Stimulated activated effector memory CD8-positive, alpha-beta T cell treated with anti-CD3 and anti-CD28 coated beads, Interleukin-12 subunit alpha, Interleukin-12 subunit beta, amount 100 ng/mL, for 72 hours (primary cell): ENCODE measurements around the gene STRA6.

ENCODE experiments used
- ATAC-seq: fragments of 150-1000 bp; cut with Tn5 transposase; 2 replicates; pipeline ENCODE4 v1.10.0; 2021
- DNase-seq, 2 donors: peaks; one replicate each; pipeline ENCODE4 v3.0.0; 2021 to 2022; ENCODE audit warnings: low spot score in 2 of 2
- H3K27ac Mint-ChIP-seq: one replicate; pipeline ENCODE4 v1.8.0; 2022; ENCODE audit warnings: mild to moderate bottlenecking, mixed read lengths
- H3K36me3 Mint-ChIP-seq: one replicate; pipeline ENCODE4 v1.8.0; 2022; ENCODE audit warnings: mild to moderate bottlenecking, mixed read lengths
- H3K4me1 Mint-ChIP-seq: one replicate; pipeline ENCODE4 v1.8.0; 2022; ENCODE audit warnings: mixed read lengths
- H3K4me3 Mint-ChIP-seq: one replicate; pipeline ENCODE4 v1.8.0; 2022; ENCODE audit warnings: mild to moderate bottlenecking, mixed read lengths
- H3K9me3 Mint-ChIP-seq: one replicate; pipeline ENCODE4 v1.8.0; 2022; ENCODE audit warnings: mixed read lengths

Gene STRA6

DNA sequence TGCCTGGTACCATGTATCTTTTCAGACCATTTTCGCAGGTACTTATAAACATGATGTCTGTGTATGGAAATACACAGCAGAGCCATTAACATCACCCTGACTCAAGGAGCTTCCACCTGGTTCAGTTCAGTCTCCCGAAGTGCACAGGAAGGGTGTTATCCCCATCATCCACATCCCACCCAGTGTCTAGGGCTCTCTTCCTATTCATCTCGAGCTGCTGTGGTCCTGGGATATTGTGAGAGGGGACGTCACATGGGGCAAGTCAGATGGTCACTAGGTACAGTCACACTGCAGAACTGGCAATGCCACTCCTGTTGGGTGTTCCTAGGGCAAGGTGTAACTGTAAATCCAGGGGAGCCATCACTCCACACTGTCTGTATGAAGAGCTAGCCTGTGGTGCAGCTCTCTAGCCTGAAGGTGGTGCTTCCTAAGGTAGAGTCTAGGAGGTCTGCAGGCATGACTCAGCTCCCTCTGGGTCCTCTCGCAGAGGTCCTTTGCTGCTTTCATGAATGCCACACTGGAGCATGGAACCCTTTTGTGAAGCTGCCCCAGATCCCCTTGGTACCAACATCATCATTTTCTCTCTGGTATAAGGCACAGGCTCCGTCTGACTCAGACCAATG, 58.3 kb downstream of the STRA6 start:
- no peak overlapping the region for H3K27ac Mint-ChIP-seq
- H3K9me3 Mint-ChIP-seq = no peaks in the 10 kb centered on the region
- ATAC-seq = peak; percentile 48
- H3K4me1 Mint-ChIP-seq = no peaks in the 10 kb centered on the region
- H3K4me3 Mint-ChIP-seq = no peak overlapping the region
- no peaks in the 10 kb centered on the region for H3K36me3 Mint-ChIP-seq
- no peak for DNase-seq

DNA sequence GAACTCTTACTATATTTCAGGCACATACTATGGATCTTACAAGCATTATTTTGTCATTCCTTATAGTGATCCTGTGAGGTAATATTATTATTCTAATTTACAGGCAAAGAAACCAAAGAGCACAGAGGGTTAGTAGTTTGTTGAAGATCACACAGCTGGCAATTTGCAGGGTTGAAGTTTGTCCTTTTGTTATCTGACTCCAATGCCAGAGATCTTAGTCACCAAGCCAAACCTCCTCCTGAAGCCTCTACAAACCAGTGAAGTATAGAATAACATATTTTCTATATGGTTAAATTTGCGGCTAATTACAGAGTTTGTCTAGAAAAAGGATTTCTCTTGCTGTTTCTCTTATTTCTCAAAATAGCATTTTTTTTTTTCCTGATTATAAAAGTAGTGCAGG, 61.0 kb downstream of the STRA6 start:
- Mint-ChIP-seq H3K4me1 (peaks cover 9% of the 10 kb centered on the region), H3K27ac (no peak overlapping the region), H3K9me3 (no peaks in the 10 kb centered on the region), H3K4me3 (no peak overlapping the region), H3K36me3 (no peaks in the 10 kb centered on the region)
- DNase-seq (no peak), ATAC-seq (no peak)

DNA sequence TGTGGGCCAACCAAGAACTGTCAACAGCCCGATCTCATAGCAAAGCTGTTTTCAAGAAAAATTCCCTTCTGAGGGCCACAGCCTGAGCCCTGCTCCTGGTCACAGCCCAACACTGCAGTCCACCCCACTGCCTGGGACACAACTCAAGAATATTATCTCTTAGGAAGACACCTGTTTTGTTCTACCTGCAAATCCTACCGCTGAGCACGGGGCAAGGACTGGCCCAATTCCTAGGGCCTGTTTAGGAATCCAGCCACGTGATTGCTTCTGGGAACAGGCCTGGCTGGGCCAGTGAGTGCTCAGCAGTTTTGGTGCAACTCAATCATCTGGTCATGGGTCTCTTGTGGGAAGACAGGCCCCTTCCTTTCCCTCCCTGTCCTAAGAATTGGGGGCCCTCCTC, 63.9 kb downstream of the STRA6 start:
- DNase-seq = no peak
- no peak for ATAC-seq
- peaks cover 20% of the 10 kb centered on the region for H3K4me1 Mint-ChIP-seq
- no peaks in the 10 kb centered on the region for H3K36me3 Mint-ChIP-seq
- H3K4me3 Mint-ChIP-seq = no peak overlapping the region
- no peak overlapping the region for H3K27ac Mint-ChIP-seq
- no peaks in the 10 kb centered on the region for H3K9me3 Mint-ChIP-seq

DNA sequence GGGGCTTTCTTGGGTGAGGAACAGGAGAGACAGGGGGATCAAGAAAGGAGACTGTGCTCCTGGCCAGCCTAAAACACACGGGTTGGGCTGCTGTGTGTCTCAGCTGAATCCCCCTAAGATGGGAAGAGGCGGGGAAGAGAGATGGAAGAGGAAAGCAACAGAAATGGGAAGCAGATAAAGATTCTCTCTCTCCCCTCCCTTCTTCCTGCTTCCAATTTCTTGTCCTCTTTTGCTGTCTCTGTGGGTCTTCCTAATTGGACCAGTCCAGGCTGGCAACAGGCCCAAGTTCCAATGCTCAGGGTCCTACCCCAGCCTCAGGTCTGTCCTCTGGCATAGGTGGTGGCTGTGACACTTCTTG, 65.1 kb downstream of the STRA6 start:
- ATAC-seq (no peak), DNase-seq (no peak)
- Mint-ChIP-seq H3K4me3 (no peak overlapping the region), H3K9me3 (no peaks in the 10 kb centered on the region), H3K4me1 (peaks cover 20% of the 10 kb centered on the region), H3K36me3 (peaks cover under 1% of the 10 kb centered on the region), H3K27ac (no peak overlapping the region)

DNA sequence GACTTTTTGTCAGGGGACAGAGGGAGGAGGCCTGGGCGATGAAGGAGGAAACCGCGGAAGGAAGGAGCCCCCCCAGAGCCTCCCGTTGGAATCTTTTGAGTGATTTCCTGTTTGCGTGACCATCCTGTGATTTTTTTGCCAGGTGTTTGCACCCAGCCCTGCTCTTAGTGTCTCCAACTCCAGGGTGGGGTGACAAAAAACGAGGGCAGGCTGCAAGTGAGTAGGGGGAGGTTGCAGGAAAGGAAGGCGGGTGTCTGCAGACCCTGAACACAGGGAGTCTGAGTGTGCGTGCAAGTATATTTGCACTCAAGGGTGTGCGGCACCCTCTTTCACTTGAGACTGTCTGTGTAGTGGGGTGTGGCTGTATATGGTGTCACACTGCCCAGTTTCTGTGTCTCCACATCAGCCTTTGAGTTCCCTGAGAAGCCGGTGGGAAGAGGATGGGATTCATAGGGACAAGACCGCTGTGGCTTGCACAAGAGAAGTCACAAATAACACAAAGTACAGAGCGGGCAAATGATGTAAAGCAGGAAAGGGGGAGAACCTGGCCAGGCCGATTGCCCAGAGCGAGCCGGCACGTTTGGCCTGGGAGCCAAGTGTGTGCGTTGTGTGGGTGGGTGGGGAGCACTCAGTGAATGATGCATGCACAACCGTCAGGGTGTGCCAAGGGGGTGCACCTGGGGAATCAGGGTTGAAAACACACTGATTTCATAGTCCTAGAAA, 65.6 kb downstream of the STRA6 start:
- H3K27ac Mint-ChIP-seq = no peak overlapping the region
- peaks cover 6% of the 10 kb centered on the region for H3K36me3 Mint-ChIP-seq
- H3K4me1 Mint-ChIP-seq = peaks cover 24% of the 10 kb centered on the region
- DNase-seq (no peak), ATAC-seq (no peak)
- peak overlapping the region; percentile 51 for H3K4me3 Mint-ChIP-seq
- H3K9me3 Mint-ChIP-seq = no peaks in the 10 kb centered on the region

DNA sequence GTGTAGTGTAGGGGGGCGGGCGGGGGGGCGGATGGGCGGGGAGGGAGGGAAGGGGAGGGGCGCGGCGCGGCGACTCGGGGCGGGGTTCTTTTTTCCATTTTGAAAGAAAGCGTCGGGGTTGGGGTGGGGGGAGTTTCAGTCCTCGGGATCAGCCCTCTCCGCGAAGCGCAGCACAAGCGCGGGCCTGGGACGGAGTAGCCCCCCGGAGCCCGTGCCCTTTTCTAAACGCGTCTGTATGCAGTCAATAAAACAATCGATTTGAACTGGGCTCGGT, 66.1 kb downstream of the STRA6 start:
- Mint-ChIP-seq H3K36me3 (peaks cover 7% of the 10 kb centered on the region), H3K9me3 (no peaks in the 10 kb centered on the region), H3K27ac (no peak overlapping the region), H3K4me3 (peak overlapping the region; percentile 51), H3K4me1 (peaks cover 28% of the 10 kb centered on the region)
- no peak for ATAC-seq
- DNase-seq = no peak

DNA sequence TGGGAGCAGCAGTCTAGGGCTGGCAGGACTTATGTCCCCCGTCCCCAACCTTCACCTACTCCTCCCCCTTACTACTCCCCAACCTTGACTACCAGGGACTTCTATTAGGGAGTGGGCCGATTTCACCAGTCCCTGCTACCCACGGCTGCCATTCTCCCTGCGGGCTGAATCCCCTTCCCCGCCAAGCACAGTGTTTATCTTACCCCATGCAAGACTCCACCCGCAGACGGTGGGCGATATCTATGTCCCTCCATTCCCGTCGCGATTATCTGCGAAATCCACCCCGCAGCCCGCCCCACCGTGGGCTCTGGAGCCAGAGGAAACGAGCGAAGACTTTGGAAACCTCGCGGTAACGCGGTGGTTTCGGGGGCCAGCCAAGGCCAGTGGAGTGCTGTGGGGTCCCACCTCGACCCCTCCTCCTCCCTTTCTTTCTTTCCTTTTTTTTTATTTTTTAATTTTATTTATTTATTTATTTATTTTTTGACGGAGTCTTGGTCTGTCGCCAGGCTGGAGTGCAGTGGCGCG, 67.5 kb downstream of the STRA6 start:
- H3K9me3 Mint-ChIP-seq = no peaks in the 10 kb centered on the region
- peaks cover 28% of the 10 kb centered on the region for H3K4me1 Mint-ChIP-seq
- no peak overlapping the region for H3K27ac Mint-ChIP-seq
- peaks cover 7% of the 10 kb centered on the region for H3K36me3 Mint-ChIP-seq
- ATAC-seq = no peak
- DNase-seq = no peak
- H3K4me3 Mint-ChIP-seq = peak overlapping the region; percentile 51

DNA sequence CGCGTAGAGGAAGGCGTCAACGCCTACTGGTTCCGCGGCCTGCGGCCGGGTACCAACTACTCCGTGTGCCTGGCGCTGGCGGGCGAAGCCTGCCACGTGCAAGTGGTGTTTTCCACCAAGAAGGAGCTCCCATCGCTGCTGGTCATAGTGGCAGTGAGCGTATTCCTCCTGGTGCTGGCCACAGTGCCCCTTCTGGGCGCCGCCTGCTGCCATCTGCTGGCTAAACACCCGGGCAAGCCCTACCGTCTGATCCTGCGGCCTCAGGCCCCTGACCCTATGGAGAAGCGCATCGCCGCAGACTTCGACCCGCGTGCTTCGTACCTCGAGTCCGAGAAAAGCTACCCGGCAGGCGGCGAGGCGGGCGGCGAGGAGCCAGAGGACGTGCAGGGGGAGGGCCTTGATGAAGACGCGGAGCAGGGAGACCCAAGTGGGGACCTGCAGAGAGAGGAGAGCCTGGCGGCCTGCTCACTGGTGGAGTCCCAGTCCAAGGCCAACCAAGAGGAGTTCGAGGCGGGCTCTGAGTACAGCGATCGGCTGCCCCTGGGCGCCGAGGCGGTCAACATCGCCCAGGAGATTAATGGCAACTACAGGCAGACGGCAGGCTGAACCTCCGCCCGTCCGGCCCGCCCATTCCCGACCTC, 68.1 kb downstream of the STRA6 start:
- ATAC-seq = peak; percentile 39
- DNase-seq = peak in 1 of 2 donors; percentile 69
- H3K9me3 Mint-ChIP-seq = no peaks in the 10 kb centered on the region
- H3K4me1 Mint-ChIP-seq = peaks cover 31% of the 10 kb centered on the region
- no peak overlapping the region for H3K27ac Mint-ChIP-seq
- no peak overlapping the region for H3K4me3 Mint-ChIP-seq
- H3K36me3 Mint-ChIP-seq = peaks cover 12% of the 10 kb centered on the region

DNA sequence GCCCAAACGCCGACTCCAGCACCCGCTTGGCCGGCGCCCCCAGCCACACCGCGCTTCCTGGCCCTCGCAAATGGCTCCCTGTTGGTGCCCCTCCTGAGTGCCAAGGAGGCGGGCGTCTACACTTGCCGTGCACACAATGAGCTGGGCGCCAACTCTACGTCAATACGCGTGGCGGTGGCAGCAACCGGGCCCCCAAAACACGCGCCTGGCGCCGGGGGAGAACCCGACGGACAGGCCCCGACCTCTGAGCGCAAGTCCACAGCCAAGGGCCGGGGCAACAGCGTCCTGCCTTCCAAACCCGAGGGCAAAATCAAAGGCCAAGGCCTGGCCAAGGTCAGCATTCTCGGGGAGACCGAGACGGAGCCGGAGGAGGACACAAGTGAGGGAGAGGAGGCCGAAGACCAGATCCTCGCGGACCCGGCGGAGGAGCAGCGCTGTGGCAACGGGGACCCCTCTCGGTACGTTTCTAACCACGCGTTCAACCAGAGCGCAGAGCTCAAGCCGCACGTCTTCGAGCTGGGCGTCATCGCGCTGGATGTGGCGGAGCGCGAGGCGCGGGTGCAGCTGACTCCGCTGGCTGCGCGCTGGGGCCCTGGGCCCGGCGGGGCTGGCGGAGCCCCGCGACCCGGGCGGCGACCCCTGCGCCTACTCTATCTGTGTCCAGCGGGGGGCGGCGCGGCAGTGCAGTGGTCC, 68.7 kb downstream of the STRA6 start:
- Mint-ChIP-seq H3K36me3 (peaks cover 15% of the 10 kb centered on the region), H3K4me3 (no peak overlapping the region), H3K9me3 (no peaks in the 10 kb centered on the region), H3K4me1 (peaks cover 38% of the 10 kb centered on the region), H3K27ac (no peak overlapping the region)
- ATAC-seq (no peak), DNase-seq (no peak)

DNA sequence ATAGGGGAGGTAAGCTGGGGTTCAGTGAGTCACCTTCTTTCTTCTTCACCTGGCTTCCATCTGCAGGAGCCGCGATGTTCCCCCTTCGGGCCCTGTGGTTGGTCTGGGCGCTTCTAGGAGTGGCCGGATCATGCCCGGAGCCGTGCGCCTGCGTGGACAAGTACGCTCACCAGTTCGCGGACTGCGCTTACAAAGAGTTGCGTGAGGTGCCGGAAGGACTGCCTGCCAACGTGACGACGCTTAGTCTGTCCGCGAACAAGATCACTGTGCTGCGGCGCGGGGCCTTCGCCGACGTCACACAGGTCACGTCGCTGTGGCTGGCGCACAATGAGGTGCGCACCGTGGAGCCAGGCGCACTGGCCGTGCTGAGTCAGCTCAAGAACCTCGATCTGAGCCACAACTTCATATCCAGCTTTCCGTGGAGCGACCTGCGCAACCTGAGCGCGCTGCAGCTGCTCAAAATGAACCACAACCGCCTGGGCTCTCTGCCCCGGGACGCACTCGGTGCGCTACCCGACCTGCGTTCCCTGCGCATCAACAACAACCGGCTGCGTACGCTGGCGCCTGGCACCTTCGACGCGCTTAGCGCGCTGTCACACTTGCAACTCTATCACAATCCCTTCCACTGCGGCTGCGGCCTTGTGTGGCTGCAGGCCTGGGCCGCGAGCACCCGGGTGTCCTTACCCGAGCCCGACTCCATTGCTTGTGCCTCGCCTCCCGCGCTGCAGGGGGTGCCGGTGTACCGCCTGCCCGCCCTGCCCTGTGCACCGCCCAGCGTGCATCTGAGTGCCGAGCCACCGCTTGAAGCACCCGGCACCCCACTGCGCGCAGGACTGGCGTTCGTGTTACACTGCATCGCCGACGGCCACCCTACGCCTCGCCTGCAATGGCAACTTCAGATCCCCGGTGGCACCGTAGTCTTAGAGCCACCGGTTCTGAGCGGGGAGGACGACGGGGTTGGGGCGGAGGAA, 69.6 kb downstream of the STRA6 start:
- no peak overlapping the region for H3K27ac Mint-ChIP-seq
- no peak overlapping the region for H3K4me3 Mint-ChIP-seq
- H3K9me3 Mint-ChIP-seq = no peaks in the 10 kb centered on the region
- peaks cover 15% of the 10 kb centered on the region for H3K36me3 Mint-ChIP-seq
- ATAC-seq (peak; percentile 38), DNase-seq (peak in 1 of 2 donors; percentile 61)
- H3K4me1 Mint-ChIP-seq = peaks cover 41% of the 10 kb centered on the region

DNA sequence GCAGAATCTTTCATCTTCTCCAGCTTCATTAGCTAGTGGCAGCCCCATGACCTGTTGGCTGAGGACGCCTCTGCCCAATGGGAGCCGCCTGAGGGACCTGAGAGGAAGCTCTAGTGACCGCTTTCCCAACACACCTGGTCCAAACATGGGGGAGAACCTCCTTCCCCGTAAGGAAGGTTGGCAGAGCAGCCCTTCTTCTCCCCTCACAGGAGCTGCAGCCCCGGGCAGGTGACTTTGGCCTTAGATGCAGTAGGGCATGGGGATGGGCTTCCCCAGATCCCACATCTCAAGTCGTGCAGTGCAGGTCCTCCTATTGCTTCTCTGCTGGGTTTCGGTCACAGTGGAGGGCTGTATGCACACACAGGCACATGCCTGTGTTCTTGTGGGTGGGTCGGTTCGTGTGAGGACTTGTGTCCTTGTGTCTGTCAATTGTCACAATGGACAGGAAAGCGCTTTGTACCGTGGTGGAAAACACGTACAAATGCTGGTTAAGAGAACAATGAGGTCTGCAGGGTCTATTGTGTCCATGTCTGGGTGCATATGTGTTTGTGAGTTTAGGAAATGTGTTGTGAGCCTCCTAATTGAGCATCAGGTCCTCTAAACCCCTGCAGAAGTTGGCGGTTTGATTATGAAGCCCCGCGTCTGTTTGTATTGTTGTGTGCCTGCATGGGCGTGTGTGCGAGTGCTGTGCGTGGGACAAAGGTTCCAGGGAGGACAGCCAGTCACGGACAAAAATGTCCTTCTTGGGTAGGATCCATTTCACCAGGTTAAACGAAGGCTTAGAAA, 70.8 kb downstream of the STRA6 start:
- H3K9me3 Mint-ChIP-seq = no peaks in the 10 kb centered on the region
- no peak for ATAC-seq
- peak overlapping the region; percentile 48 for H3K27ac Mint-ChIP-seq
- DNase-seq = no peak
- H3K4me1 Mint-ChIP-seq = peaks cover 34% of the 10 kb centered on the region
- H3K36me3 Mint-ChIP-seq = peaks cover 15% of the 10 kb centered on the region
- H3K4me3 Mint-ChIP-seq = no peak overlapping the region

DNA sequence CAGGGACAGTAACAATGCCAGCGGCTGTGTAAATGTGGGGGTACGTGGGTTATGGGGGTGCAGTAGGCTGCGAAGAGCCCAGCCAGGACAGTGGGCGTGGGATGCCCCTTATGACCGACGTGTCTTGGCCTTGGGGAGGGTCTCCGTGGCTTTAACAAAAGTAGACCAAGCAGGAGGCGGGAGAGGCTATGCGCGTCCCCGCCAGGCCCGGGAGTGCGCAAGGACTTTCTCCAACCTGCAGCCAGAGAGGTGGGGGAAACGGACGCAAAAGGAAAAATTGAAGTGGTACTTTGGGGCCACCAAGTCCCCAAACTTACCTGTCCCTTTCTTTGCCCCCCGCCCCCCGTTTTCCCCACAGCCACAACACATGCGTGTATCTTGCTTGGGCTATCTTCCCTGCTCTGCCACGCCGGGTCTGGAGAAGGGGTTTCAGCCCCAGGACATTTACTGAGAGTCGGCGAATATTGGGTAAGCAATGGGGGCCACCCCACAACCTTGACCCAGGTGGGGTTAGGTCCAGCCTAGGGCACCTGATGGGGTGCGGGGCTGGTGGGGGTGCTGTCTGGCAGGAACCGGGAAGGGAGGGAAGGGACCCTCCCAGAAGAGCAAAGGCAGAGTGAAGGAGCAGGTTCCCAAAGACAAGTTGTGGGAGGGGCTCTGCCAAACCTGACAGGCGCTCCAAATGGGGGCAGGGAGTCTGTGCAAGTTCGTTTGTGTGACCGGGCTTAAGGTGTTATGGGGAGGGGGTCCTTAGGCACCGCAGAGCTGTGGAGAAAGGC, 71.5 kb downstream of the STRA6 start:
- Mint-ChIP-seq H3K27ac (no peak overlapping the region), H3K36me3 (peaks cover 15% of the 10 kb centered on the region), H3K4me1 (peaks cover 31% of the 10 kb centered on the region), H3K4me3 (no peak overlapping the region), H3K9me3 (no peaks in the 10 kb centered on the region)
- ATAC-seq (no peak), DNase-seq (no peak)

DNA sequence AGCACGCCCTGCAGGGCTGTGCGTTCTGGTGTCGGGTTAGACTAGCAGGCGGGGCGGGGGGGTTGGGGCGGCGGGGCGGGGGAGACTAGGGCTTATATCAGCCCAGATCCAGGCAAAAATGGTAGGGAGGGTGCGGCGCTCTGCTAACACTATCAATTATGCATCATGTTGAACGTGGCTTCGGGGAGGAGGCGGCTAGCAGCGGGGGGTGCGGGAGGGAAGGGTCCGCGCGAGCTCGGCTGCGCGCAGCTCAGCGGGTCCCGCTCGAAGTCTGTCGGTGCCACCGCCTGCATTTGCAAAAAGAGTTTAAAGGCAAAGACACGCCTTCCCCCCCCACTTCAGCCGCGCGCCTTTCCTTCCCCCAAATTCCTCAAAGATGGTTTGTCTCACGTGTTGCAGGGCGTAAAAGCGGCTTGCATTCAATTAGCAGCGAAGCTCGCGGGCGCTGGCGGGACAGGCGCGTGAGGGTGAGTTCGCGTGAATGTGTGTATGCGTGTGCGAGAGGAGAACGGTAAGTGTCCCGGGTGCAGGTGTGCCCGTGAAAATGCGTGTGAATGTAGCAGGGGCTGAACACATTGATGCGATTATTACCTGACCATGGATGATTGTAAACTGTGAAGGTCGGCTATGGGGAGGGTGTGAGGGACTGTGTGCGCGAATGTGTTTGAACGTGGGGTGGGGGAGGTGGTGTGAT, 72.3 kb downstream of the STRA6 start, which contains the start of gene ISLR2:
ISLR2 (plus strand) TSS at position 432 of the 694 bp plus-strand sequence. CDS start 2,169 bp downstream, outside the sequence.
- Mint-ChIP-seq H3K4me3 (no peak within 1 kb of the TSS), H3K4me1 (peaks cover 31% of the 10 kb centered on the region), H3K9me3 (no peaks in the 10 kb centered on the region), H3K27ac (no peak within 1 kb of the TSS), H3K36me3 (peaks cover 15% of the 10 kb centered on the region)
- no peak for ATAC-seq
- DNase-seq = no peak
